GM23248 (cell line): ENCODE measurements around the gene TCF4. TPM values are rescaled to one million over a fixed set of nuclear protein-coding genes. Genes with fewer than 3 reads are reported as not detected.

Source experiments
- DNase-seq: peaks from one replicate; pipeline ENCODE4 v3.0.0-alpha.2; 2015
- H2AFZ ChIP-seq: fragments of 200-600 bp; sonication (generic); 2 replicates; pipeline ENCODE4 v1.6.1; 2016; ENCODE audit warnings: antibody characterized with exemption
- H3F3A ChIP-seq: fragments of 200-600 bp; sonication (generic); 2 replicates; pipeline ENCODE4 v1.6.1; 2016; ENCODE audit warnings: mild to moderate bottlenecking, antibody characterized with exemption, mixed run types; ENCODE audit not compliant: insufficient read depth
- H3K27ac ChIP-seq: fragments of 200-600 bp; sonication (generic); 2 replicates; pipeline ENCODE4 v1.5.1; 2016; ENCODE audit warnings: mild to moderate bottlenecking
- H3K27me3 ChIP-seq: fragments of 200-600 bp; sonication (generic); replicated peaks from 2 replicates; pipeline ENCODE4 v1.6.1; 2016; ENCODE audit warnings: mild to moderate bottlenecking; ENCODE audit not compliant: insufficient read depth
- H3K36me3 ChIP-seq: fragments of 200-600 bp; sonication (generic); 2 replicates; pipeline ENCODE4 v1.6.1; 2016; ENCODE audit warnings: low read depth, mild to moderate bottlenecking
- H3K4me1 ChIP-seq: fragments of 200-600 bp; sonication (generic); 2 replicates; pipeline ENCODE4 v1.6.1; 2016; ENCODE audit warnings: mild to moderate bottlenecking; ENCODE audit not compliant: insufficient read depth
- H3K4me2 ChIP-seq: fragments of 200-600 bp; sonication (generic); one replicate; pipeline ENCODE4 v1.6.1; 2016; ENCODE audit warnings: mild to moderate bottlenecking; ENCODE audit not compliant: unreplicated experiment
- H3K4me3 ChIP-seq: fragments of 200-600 bp; sonication (generic); 2 replicates; pipeline ENCODE4 v1.5.1; 2016; ENCODE audit warnings: mild to moderate bottlenecking
- H3K79me2 ChIP-seq: fragments of 200-600 bp; sonication (generic); 2 replicates; pipeline ENCODE4 v1.6.1; 2016; ENCODE audit warnings: mild to moderate bottlenecking; ENCODE audit not compliant: insufficient read depth
- H3K9ac ChIP-seq: fragments of 200-600 bp; sonication (generic); 2 replicates; pipeline ENCODE4 v1.6.1; 2016; ENCODE audit warnings: mild to moderate bottlenecking
- H3K9me2 ChIP-seq: fragments of 200-600 bp; sonication (generic); 2 replicates; pipeline ENCODE4 v1.6.1; 2016; ENCODE audit warnings: mixed run types, mild to moderate bottlenecking, moderate library complexity; ENCODE audit not compliant: insufficient read depth
- H3K9me3 ChIP-seq: fragments of 200-600 bp; sonication (generic); one replicate; pipeline ENCODE4 v1.6.1; 2017; ENCODE audit warnings: low read depth
- H4K20me1 ChIP-seq: fragments of 200-600 bp; sonication (generic); 2 replicates; pipeline ENCODE4 v1.6.0; 2016; ENCODE audit not compliant: insufficient read depth
- EZH2 ChIP-seq: fragments of 200-600 bp; sonication (generic); IDR thresholded peaks from 2 replicates; pipeline ENCODE4 v1.6.1; 2018; ENCODE audit warnings: antibody characterized with exemption, mild to moderate bottlenecking; ENCODE audit not compliant: insufficient read depth, poor library complexity, severe bottlenecking
- EZH2phosphoT487 ChIP-seq: fragments of 200-600 bp; sonication (generic); IDR thresholded peaks from 2 replicates; pipeline ENCODE4 v1.6.1; 2018; ENCODE audit warnings: antibody characterized with exemption, moderate library complexity, mild to moderate bottlenecking, low read depth; ENCODE audit not compliant: insufficient read depth
- WGBS, 2 experiments: methylation state at CpG; one replicate each; pipeline ENCODE4 v1.1.6; 2015 to 2017; ENCODE audit warnings: low lambda C conversion rate in 2 of 2, low coverage in 1 of 2; ENCODE audit errors: missing lambda C conversion rate in 2 of 2; 5-methylcytosine and 5-hydroxymethylcytosine counted together
- in situ Hi-C: fragments of 300-500 bp; cut with MboI; formaldehyde crosslinking; loops from 2 replicates; pipeline ENCODE4 v1.15.0; 2020
- polyA plus RNA-seq: library from polyadenylated mRNA; unstranded; fragments of >200 nt; fragmentation: Nextera tagmentation; extraction: Ambion mirVana; gene quantifications from 2 replicates; pipeline ENCODE4 v1.2.1, GENCODE V29; 2016
- total RNA-seq: library from RNA; depleted of rRNA; stranded (reverse); fragments of >200 nt; shearing (Covaris generic); gene quantifications from 2 replicates; pipeline ENCODE4 v1.2.3, GENCODE V29; 2014

TCF4 gene
- total and polyA plus RNA-seq, 2 experiments from 2014 or later = 54.5 to 59.3 TPM

DNA sequence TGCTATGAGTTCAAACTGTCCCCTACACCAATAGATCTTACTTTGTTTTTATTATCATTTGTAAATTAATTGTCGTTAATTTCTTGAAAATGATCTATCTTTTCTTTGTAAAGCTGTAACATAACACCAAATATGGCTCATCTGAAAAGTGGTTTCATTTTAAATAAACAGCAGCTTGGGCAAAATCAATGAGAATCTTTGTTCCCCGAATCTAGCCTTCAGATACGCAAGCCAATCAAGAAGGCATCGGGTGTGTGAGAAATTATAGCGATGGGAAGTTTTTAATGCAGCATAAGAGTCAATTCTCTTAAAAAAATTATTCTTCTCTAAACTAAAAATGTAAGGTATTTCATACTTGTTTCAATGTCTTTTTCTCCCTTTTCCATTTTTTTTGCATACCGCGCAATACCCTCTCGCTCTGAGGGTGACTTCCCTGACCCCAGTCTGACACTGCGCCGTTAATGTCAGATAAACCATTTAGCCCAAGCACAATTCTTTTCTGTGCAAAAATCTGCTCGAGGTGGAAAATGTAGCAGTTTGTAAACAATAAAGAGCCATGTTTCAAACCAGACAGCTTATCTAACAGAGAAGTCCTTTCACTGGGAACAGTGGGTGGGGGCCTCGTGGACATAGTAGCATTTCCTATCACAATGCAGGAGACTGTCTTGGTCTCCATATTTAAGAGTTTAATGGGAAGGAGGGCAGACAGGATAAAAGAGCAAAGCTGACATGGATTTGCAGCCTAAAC, 129.4 kb downstream of the TCF4 start:
- in situ Hi-C loops = no loop called here
- Histone ChIP-seq H3K4me2 (no peak overlapping the region), H3K27ac (no peak overlapping the region), H3K36me3 (no peaks in the 10 kb centered on the region; the same call in 1 of the 2 replicates), H3K4me3 (no peak overlapping the region), H3K79me2 (peaks cover 62% of the 10 kb centered on the region), H3K9me3 (no peaks in the 10 kb centered on the region), H4K20me1 (no peaks in the 10 kb centered on the region), H2AFZ (no peak overlapping the region), H3K9ac (no peak overlapping the region), H3K9me2 (no peaks in the 10 kb centered on the region), H3F3A (peaks cover 4% of the 10 kb centered on the region; the same call in 1 of the 2 replicates), H3K27me3 (no peaks in the 10 kb centered on the region), H3K4me1 (no peaks in the 10 kb centered on the region)
- 90 to 93% methylated on average over 12 of the region's 12 CpGs for WGBS, 2 experiments
- no peak for TF ChIP-seq EZH2phosphoT487
- no peak for TF ChIP-seq EZH2
- no peak for DNase-seq

DNA sequence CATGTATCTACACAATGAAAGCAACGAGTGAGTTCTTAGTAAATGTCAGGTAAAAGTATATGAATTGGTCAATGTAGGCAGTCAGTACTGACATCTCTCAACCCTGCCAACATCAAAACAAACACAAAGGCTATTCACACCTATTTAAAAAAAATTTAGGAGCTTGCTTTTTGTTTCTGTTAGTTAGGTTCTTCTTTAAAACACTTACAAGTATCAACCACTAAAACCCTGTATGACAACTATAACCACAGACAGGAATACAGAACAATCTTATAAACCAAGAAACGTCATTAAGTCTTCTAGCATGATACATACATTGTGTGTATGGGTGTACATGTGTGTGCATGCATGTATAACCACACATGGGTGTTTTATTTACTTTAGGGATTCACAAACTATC, 131.0 kb downstream of the TCF4 start:
- Histone ChIP-seq H3K4me1 (no peaks in the 10 kb centered on the region), H3F3A (peaks cover 4% of the 10 kb centered on the region; the same call in 1 of the 2 replicates), H3K36me3 (no peaks in the 10 kb centered on the region; the same call in 1 of the 2 replicates), H3K4me3 (no peak overlapping the region), H3K27ac (no peak overlapping the region), H3K9ac (no peak overlapping the region), H2AFZ (no peak overlapping the region), H3K27me3 (no peaks in the 10 kb centered on the region), H3K9me2 (no peaks in the 10 kb centered on the region), H3K9me3 (no peaks in the 10 kb centered on the region), H4K20me1 (no peaks in the 10 kb centered on the region), H3K79me2 (peaks cover 74% of the 10 kb centered on the region), H3K4me2 (no peak overlapping the region)
- TF ChIP-seq EZH2 (no peak), EZH2phosphoT487 (no peak)
- no peak for DNase-seq
- WGBS, 2 experiments = 92 to 95% methylated on average over 2 of the region's 2 CpGs
- in situ Hi-C loops = no loop called here

DNA sequence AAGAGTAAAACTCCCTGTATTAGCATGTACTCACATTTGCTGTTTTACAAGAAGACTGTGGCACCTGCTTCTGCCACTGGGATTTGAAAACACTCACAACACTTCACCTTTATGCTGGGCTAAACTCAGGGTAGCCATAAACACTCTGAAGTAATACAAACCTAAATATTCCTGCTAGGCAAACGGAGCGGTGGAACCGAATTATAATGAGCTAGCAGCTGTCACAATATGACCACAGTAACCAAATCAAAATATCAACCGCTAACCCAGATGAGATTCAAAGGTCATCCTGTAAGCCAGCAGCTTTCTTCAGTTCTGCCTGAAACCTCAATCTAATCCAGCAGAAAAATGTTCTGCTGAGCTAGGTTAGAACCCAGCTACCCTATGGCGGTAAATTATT, 132.1 kb downstream of the TCF4 start:
- peaks cover 4% of the 10 kb centered on the region; the same call in 1 of the 2 replicates for H3F3A ChIP-seq
- H3K9me3 ChIP-seq = no peaks in the 10 kb centered on the region
- no peak overlapping the region for H3K4me2 ChIP-seq
- H3K4me3 ChIP-seq = no peak overlapping the region
- no peak for DNase-seq
- 97 to 99% methylated on average over 5 of the region's 5 CpGs for WGBS, 2 experiments
- in situ Hi-C loops = no loop called here
- H3K27me3 ChIP-seq = no peaks in the 10 kb centered on the region
- no peak for TF ChIP-seq EZH2phosphoT487
- no peak for TF ChIP-seq EZH2
- no peak overlapping the region for H3K9ac ChIP-seq
- no peaks in the 10 kb centered on the region for H3K9me2 ChIP-seq
- H3K4me1 ChIP-seq = no peaks in the 10 kb centered on the region
- H3K27ac ChIP-seq = no peak overlapping the region
- no peaks in the 10 kb centered on the region; the same call in 1 of the 2 replicates for H3K36me3 ChIP-seq
- H3K79me2 ChIP-seq = peaks cover 81% of the 10 kb centered on the region
- H4K20me1 ChIP-seq = no peaks in the 10 kb centered on the region
- H2AFZ ChIP-seq = no peak overlapping the region

DNA sequence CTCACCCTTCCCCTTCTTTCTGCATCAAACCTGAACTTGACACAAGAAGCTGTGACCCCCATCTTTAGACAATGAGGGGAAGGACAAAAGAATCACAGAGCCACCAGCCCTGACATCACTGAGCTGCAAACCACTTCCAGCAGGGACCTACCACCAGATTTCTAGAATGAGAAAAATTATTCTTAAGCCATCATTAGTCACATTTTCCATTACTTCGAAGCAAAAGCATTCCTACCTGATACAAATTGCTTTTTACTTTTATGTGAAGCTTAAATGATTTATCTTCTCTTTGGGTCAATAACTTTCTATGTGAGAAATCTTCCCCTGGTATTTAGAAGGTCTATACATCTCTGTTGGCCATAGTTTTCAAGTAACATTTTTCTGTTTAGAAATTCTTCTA, 134.8 kb downstream of the TCF4 start:
- in situ Hi-C loops = no loop called here
- Histone ChIP-seq H3K36me3 (no peaks in the 10 kb centered on the region), H3K27me3 (no peaks in the 10 kb centered on the region), H3K4me1 (no peaks in the 10 kb centered on the region), H3K4me2 (no peak overlapping the region), H3K4me3 (no peak overlapping the region), H3K79me2 (peaks cover 95% of the 10 kb centered on the region), H3K9me2 (no peaks in the 10 kb centered on the region), H3F3A (peaks cover 4% of the 10 kb centered on the region; the same call in 1 of the 2 replicates), H3K9ac (no peak overlapping the region), H2AFZ (no peak overlapping the region), H3K9me3 (no peaks in the 10 kb centered on the region), H3K27ac (no peak overlapping the region), H4K20me1 (no peaks in the 10 kb centered on the region)
- peak; percentile 14 for DNase-seq
- TF ChIP-seq EZH2phosphoT487 (no peak), EZH2 (no peak)
- WGBS, 2 experiments = 7 to 8% methylated on average over 1 of the region's 1 CpG
